ENCODE results near the gene TATDN3. TPM values are rescaled to one million over a fixed set of nuclear protein-coding genes. Genes with fewer than 3 reads are reported as not detected.

TATDN3 gene
- total and polyA plus RNA-seq, 2 experiments from 2014 or later = 8.8 to 14.3 TPM

DNA sequence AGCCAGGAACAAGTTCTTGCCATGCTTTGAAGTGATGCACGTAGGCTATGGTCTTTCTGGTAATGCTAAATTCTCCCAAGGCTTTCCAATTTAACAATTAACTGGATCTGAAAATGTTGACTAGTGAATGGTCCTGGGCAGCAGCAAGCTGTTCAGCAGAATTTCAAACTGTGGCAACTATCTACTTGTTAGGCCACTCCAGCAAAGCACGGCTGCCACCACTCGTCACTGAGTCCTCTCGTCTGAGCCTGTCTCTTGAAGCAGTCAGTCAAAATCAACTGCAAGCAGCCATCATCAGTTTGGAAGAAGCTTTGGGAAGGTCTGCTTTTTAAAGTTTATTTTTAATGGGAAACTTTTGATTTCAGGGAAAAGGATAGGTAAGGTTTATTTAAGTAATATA, 72.5 kb downstream of the TATDN3 start:
- H4K20me1 ChIP-seq (ENCODE audit: insufficient read depth, poor library complexity, severe bottlenecking) = peaks cover 20% of the 10 kb centered on the region
- no peak overlapping the region for H3K4me2 ChIP-seq
- H3K36me3 ChIP-seq (replicated peaks; ENCODE audit: insufficient read depth, low read depth) = no peaks in the 10 kb centered on the region
- 94% methylated on average over 4 of the region's 4 CpGs for WGBS (ENCODE audit: low lambda C conversion rate, missing lambda C conversion rate)
- no peak overlapping the region for H3K27ac ChIP-seq
- H3K9me3 ChIP-seq (ENCODE audit: low read depth) = no peaks in the 10 kb centered on the region
- H3K79me2 ChIP-seq = peaks cover 80% of the 10 kb centered on the region
- H3K27me3 ChIP-seq = no peaks in the 10 kb centered on the region
- DNase-seq (ENCODE audit: low spot score) = no peak
- TF ChIP-seq, protein P1, sequence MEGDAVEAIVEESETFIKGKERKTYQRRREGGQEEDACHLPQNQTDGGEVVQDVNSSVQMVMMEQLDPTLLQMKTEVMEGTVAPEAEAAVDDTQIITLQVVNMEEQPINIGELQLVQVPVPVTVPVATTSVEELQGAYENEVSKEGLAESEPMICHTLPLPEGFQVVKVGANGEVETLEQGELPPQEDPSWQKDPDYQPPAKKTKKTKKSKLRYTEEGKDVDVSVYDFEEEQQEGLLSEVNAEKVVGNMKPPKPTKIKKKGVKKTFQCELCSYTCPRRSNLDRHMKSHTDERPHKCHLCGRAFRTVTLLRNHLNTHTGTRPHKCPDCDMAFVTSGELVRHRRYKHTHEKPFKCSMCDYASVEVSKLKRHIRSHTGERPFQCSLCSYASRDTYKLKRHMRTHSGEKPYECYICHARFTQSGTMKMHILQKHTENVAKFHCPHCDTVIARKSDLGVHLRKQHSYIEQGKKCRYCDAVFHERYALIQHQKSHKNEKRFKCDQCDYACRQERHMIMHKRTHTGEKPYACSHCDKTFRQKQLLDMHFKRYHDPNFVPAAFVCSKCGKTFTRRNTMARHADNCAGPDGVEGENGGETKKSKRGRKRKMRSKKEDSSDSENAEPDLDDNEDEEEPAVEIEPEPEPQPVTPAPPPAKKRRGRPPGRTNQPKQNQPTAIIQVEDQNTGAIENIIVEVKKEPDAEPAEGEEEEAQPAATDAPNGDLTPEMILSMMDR (IDR thresholded peaks at IDR 0.05; ENCODE audit: poor library complexity) = no peak
- TF ChIP-seq EZH2phosphoT487 (IDR thresholded peaks at IDR 0.05; ENCODE audit: low read depth, severe bottlenecking, unreplicated experiment) (no peak), EZH2 (IDR thresholded peaks at IDR 0.05; ENCODE audit: borderline replicate concordance) (no peak)
- peaks cover 5% of the 10 kb centered on the region for H3K4me1 ChIP-seq (ENCODE audit: insufficient read depth)
- no peaks in the 10 kb centered on the region for H3K9me2 ChIP-seq (replicated peaks; ENCODE audit: insufficient read depth)
- no peak overlapping the region for H2AFZ ChIP-seq
- H3K4me3 ChIP-seq = no peak overlapping the region

Small RNA genes lying within 50 kb of the gene (small RNA-seq; reads per million reads assigned to genes)
- gene AC104333.1 (not detected), gene AC104333.2 (not detected)

Other genes starting within 250 kb of the TATDN3 start
- gene ATF3, start 183.1 kb upstream of the TATDN3 start, total RNA-seq = 128 TPM in 2 replicates
- 129 and 178 TPM in 2 replicates for gene ATF3, start 183.1 kb upstream of the TATDN3 start, polyA plus RNA-seq
- 1.6 TPM in 1 of 2 replicates, not detected in the other for gene BATF3, start 92.1 kb upstream of the TATDN3 start, total RNA-seq
- gene BATF3, start 92.1 kb upstream of the TATDN3 start, polyA plus RNA-seq = 3.2 and 3.5 TPM in 2 replicates
- gene NSL1, start 117 bp upstream of the TATDN3 start, total RNA-seq = 34.2 and 39.5 TPM in 2 replicates
- 25.1 and 27.2 TPM in 2 replicates for gene NSL1, start 117 bp upstream of the TATDN3 start, polyA plus RNA-seq
- gene SPATA45, start 55.8 kb downstream of the TATDN3 start, total RNA-seq = 0.96 TPM in 1 of 2 replicates, not detected in the other
- 0.44 and 0.57 TPM in 2 replicates for gene SPATA45, start 55.8 kb downstream of the TATDN3 start, polyA plus RNA-seq
- 32.0 and 32.5 TPM in 2 replicates for gene FLVCR1, start 66.4 kb downstream of the TATDN3 start, total RNA-seq
- gene FLVCR1, start 66.4 kb downstream of the TATDN3 start, polyA plus RNA-seq = 9.9 and 14.4 TPM in 2 replicates
- gene VASH2, start 158.6 kb downstream of the TATDN3 start, total RNA-seq = 3.6 and 4.5 TPM in 2 replicates
- gene VASH2, start 158.6 kb downstream of the TATDN3 start, polyA plus RNA-seq = 0.96 and 3.0 TPM in 2 replicates
- gene ANGEL2, start 224.0 kb downstream of the TATDN3 start, total RNA-seq = 34.8 and 36.8 TPM in 2 replicates
- 11.8 and 12.4 TPM in 2 replicates for gene ANGEL2, start 224.0 kb downstream of the TATDN3 start, polyA plus RNA-seq